Adipocyte (in vitro differentiated cells): Measurements from ENCODE around the gene CMKLR1.

Experiments
- DNase-seq: peaks from one replicate; pipeline ENCODE4 v3.0.0-alpha.2; 2015; ENCODE audit warnings: low read depth
- H3K27me3 ChIP-seq: replicated peaks from 2 replicates; pipeline ENCODE4 v1.7.0; 2013; ENCODE audit warnings: mild to moderate bottlenecking, low read length, moderate library complexity; ENCODE audit not compliant: control insufficient read depth, insufficient read depth
- H3K36me3 ChIP-seq: 2 replicates; pipeline ENCODE4 v1.7.0; 2013; ENCODE audit warnings: low read length, mild to moderate bottlenecking, moderate library complexity; ENCODE audit not compliant: control insufficient read depth, insufficient read depth, severe bottlenecking
- H3K4me1 ChIP-seq: 2 replicates; pipeline ENCODE4 v1.7.0; 2013; ENCODE audit warnings: mild to moderate bottlenecking, low read length, moderate library complexity; ENCODE audit not compliant: control insufficient read depth, insufficient read depth
- H3K4me3 ChIP-seq: 2 replicates; pipeline ENCODE4 v1.7.0; 2013; ENCODE audit warnings: mild to moderate bottlenecking, low read length, moderate library complexity
- H3K9ac ChIP-seq: 2 replicates; pipeline ENCODE4 v1.7.0; 2013; ENCODE audit warnings: mild to moderate bottlenecking, low read length, moderate library complexity
- H3K9me3 ChIP-seq: 2 replicates; pipeline ENCODE4 v1.7.0; 2013; ENCODE audit warnings: mild to moderate bottlenecking, low read length, moderate library complexity; ENCODE audit not compliant: control insufficient read depth

CMKLR1 gene

GRCh38 chr12:108253540-108253939, 85.6 kb downstream of the CMKLR1 start:
- Histone ChIP-seq H3K36me3 (no peaks in the 10 kb centered on the region), H3K4me1 (no peaks in the 10 kb centered on the region), H3K9ac (no peak overlapping the region), H3K9me3 (peaks cover under 1% of the 10 kb centered on the region), H3K27me3 (peaks cover 65% of the 10 kb centered on the region), H3K4me3 (no peak overlapping the region)
- no peak for DNase-seq

- Histone ChIP-seq H3K4me3 (no peak overlapping the region), H3K27me3 (peaks cover 65% of the 10 kb centered on the region), H3K9ac (no peak overlapping the region), H3K9me3 (no peaks in the 10 kb centered on the region), H3K4me1 (no peaks in the 10 kb centered on the region), H3K36me3 (no peaks in the 10 kb centered on the region)
- DNase-seq, result no peak
These were observed 86.6 kb downstream of the CMKLR1 start for GRCh38 chr12:108252523-108252922.

- no peak overlapping the region for H3K9ac ChIP-seq
- no peak for DNase-seq
- no peaks in the 10 kb centered on the region for H3K36me3 ChIP-seq
- no peaks in the 10 kb centered on the region for H3K4me1 ChIP-seq
- peaks cover 44% of the 10 kb centered on the region for H3K27me3 ChIP-seq
- no peak overlapping the region for H3K4me3 ChIP-seq
- H3K9me3 ChIP-seq, result no peaks in the 10 kb centered on the region
These were observed 91.1 kb downstream of the CMKLR1 start for GRCh38 chr12:108248011-108248410.

GRCh38 chr12:108247130-108247529, 92.0 kb downstream of the CMKLR1 start:
- no peak for DNase-seq
- Histone ChIP-seq H3K9me3 (no peaks in the 10 kb centered on the region), H3K27me3 (peaks cover 37% of the 10 kb centered on the region), H3K9ac (no peak overlapping the region), H3K4me3 (no peak overlapping the region), H3K36me3 (no peaks in the 10 kb centered on the region), H3K4me1 (no peaks in the 10 kb centered on the region)

GRCh38 chr12:108241986-108242703, 97.0 kb downstream of the CMKLR1 start:
- no peak overlapping the region for H3K9ac ChIP-seq
- no peak for DNase-seq
- H3K4me3 ChIP-seq, result no peak overlapping the region
- no peaks in the 10 kb centered on the region for H3K4me1 ChIP-seq
- H3K9me3 ChIP-seq, result peaks cover 6% of the 10 kb centered on the region
- peaks cover 24% of the 10 kb centered on the region for H3K27me3 ChIP-seq
- H3K36me3 ChIP-seq, result no peaks in the 10 kb centered on the region

- peaks cover 36% of the 10 kb centered on the region for H3K27me3 ChIP-seq
- H3K36me3 ChIP-seq, result no peaks in the 10 kb centered on the region
- H3K4me3 ChIP-seq, result no peak overlapping the region
- H3K4me1 ChIP-seq, result no peaks in the 10 kb centered on the region
- no peak for DNase-seq
- H3K9ac ChIP-seq, result no peak overlapping the region
- H3K9me3 ChIP-seq, result peaks cover 10% of the 10 kb centered on the region
These were observed 98.2 kb downstream of the CMKLR1 start for GRCh38 chr12:108240928-108241327.

GRCh38 chr12:108240027-108240785, 98.9 kb downstream of the CMKLR1 start:
- Histone ChIP-seq H3K27me3 (peaks cover 31% of the 10 kb centered on the region), H3K9me3 (peaks cover 10% of the 10 kb centered on the region), H3K4me3 (no peak overlapping the region), H3K4me1 (no peaks in the 10 kb centered on the region), H3K9ac (no peak overlapping the region), H3K36me3 (no peaks in the 10 kb centered on the region)
- DNase-seq, result no peak

- Histone ChIP-seq H3K4me1 (no peaks in the 10 kb centered on the region), H3K9ac (no peak overlapping the region), H3K36me3 (no peaks in the 10 kb centered on the region), H3K27me3 (peaks cover 33% of the 10 kb centered on the region), H3K4me3 (no peak overlapping the region), H3K9me3 (peaks cover 10% of the 10 kb centered on the region)
- DNase-seq, result no peak
These were observed 99.7 kb downstream of the CMKLR1 start for GRCh38 chr12:108239378-108239777.

- no peak for DNase-seq
- H3K9me3 ChIP-seq, result peaks cover 10% of the 10 kb centered on the region
- H3K9ac ChIP-seq, result no peak overlapping the region
- H3K4me1 ChIP-seq, result no peaks in the 10 kb centered on the region
- H3K4me3 ChIP-seq, result no peak overlapping the region
- no peaks in the 10 kb centered on the region for H3K36me3 ChIP-seq
- H3K27me3 ChIP-seq, result peaks cover 34% of the 10 kb centered on the region
These were observed 100.6 kb downstream of the CMKLR1 start for GRCh38 chr12:108238474-108238873.
